GM12873 (cell line): Measurements from ENCODE around the gene UPK2.

Experiments used
- CTCF ChIP-seq: IDR thresholded peaks from 2 replicates; pipeline ENCODE4 v1.5.1; 2012; ENCODE audit warnings: low read depth, mild to moderate bottlenecking, moderate library complexity, low read length, control low read depth; ENCODE audit not compliant: insufficient read depth; ENCODE audit errors: missing control alignments

The UPK2 gene

GRCh38 chr11:118915396-118915795 lies 40.7 kb upstream of the UPK2 start:
- TF ChIP-seq CTCF: no peak

- no peak for TF ChIP-seq CTCF
Observed at GRCh38 chr11:118915941-118916841, 39.9 kb upstream of the UPK2 start.

- no peak for TF ChIP-seq CTCF
Observed at GRCh38 chr11:118916842-118917388, 39.2 kb upstream of the UPK2 start.

GRCh38 chr11:118917481-118918127 lies 38.5 kb upstream of the UPK2 start:
- TF ChIP-seq CTCF: no peak

GRCh38 chr11:118918128-118918685 lies 37.9 kb upstream of the UPK2 start:
- TF ChIP-seq CTCF: no peak

- TF ChIP-seq CTCF: no peak
Observed at GRCh38 chr11:118918686-118919280, 37.3 kb upstream of the UPK2 start.
